ENCODE results near the gene STX8.

DNA sequence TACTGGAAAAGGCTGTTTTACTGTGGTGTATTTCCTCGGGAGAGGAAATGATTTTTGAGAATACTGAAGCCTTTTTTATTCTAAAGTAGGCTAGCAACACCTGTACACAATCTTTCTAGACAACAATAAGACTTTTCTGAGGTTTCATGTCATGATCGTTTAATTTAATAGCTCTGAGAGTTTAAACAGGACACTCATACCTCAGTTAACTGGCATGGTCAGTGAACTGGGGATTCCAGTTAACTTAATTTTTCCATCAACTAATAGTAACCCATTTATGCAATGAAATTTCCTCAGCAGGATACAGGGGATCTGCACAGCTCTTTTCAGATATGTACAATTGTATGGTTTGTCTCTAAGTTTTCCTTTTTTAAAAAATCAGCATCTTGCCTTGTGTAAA, 291.7 kb downstream of the STX8 start:
- TF ChIP-seq, protein P1, sequence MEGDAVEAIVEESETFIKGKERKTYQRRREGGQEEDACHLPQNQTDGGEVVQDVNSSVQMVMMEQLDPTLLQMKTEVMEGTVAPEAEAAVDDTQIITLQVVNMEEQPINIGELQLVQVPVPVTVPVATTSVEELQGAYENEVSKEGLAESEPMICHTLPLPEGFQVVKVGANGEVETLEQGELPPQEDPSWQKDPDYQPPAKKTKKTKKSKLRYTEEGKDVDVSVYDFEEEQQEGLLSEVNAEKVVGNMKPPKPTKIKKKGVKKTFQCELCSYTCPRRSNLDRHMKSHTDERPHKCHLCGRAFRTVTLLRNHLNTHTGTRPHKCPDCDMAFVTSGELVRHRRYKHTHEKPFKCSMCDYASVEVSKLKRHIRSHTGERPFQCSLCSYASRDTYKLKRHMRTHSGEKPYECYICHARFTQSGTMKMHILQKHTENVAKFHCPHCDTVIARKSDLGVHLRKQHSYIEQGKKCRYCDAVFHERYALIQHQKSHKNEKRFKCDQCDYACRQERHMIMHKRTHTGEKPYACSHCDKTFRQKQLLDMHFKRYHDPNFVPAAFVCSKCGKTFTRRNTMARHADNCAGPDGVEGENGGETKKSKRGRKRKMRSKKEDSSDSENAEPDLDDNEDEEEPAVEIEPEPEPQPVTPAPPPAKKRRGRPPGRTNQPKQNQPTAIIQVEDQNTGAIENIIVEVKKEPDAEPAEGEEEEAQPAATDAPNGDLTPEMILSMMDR (IDR thresholded peaks at IDR 0.05): no peak
- no peak for TF ChIP-seq ZFX (IDR thresholded peaks at IDR 0.05; ENCODE audit: borderline replicate concordance)

All from 22Rv1 (cell line).